ENCODE results near the gene ARRDC3. TPM values are rescaled to one million over a fixed set of nuclear protein-coding genes. Genes with fewer than 3 reads are reported as not detected.

The ARRDC3 gene
- total RNA-seq, 1 donor from 2014 or later: 26.3 TPM

DNA sequence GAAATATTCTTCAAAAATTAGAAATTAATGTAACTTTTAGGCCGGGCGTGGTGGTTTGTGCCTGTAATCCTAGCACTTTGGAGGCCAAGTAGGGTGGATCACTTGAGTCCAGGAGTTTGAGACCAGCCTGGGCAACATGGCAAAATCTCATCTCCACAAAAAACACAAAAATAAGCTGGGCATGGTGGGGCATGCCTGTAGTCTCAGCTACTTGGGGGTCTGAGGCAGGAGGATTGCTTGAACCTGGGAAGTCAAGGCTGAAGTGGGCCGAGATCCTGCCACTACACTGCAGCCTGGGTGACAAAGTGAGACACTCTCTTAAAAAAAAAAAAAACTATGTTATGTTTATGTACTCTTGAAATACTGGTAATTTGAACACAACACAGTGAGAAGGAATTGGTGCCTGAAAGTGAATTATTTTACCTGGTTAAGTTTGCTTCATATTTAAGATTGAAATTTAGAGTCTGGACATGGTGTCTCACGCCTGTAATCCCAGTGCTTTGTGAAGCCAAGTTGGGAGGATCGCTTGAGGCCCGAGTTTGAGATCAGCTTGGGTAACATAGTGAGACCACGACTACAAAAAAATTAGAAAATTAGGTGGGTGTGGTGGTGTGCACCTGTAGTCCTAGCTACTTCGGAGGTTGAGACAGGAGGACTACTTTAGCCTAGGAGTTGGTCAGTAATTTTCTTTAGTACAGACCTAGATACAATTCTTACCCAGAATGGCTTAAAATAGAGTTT, 15.0 kb downstream of the ARRDC3 start:
- Histone ChIP-seq H3K27me3 (no peaks in the 10 kb centered on the region), H3K9me3 (no peaks in the 10 kb centered on the region), H3K4me1 (peaks cover 6% of the 10 kb centered on the region), H3K4me3 (no peak overlapping the region), H3K36me3 (peaks cover 0 to 49% of the 10 kb centered on the region in 2 donors), H3K27ac (no peak overlapping the region)
- TF ChIP-seq CTCF (IDR thresholded peaks at IDR 0.05) (no peak), POLR2A (IDR thresholded peaks at IDR 0.05) (no peak), POLR2AphosphoS5 (IDR thresholded peaks at IDR 0.05; ENCODE audit: insufficient read depth in 1 of 2, low read depth in 1 of 2) (no peak)
- no peak for DNase-seq (ENCODE audit: extremely low spot score in 2 of 2)
- intact Hi-C loops (cut with DNase I): no loop called here

DNA sequence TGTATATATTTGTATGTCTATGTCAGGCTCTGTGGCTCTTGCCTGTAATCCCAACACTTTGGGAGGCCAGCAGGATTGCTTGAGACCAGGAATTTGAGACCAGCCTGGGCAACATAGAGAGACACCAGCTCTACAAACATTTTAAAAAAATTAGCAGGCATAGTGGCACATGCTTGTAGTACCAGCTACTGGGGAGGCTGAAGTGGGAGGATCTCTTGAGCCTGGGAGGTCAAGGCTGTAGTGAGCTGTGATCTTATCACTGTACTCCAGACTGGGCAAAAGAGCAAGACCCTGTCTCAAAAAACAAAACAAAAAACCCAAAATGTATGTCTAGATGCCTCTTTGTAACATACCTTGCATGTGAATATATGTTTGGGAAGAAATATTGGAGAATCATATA, 15.8 kb downstream of the ARRDC3 start:
- H3K4me1 ChIP-seq: no peaks in the 10 kb centered on the region
- TF ChIP-seq CTCF (IDR thresholded peaks at IDR 0.05) (no peak), POLR2A (IDR thresholded peaks at IDR 0.05) (no peak), POLR2AphosphoS5 (IDR thresholded peaks at IDR 0.05; ENCODE audit: insufficient read depth in 1 of 2, low read depth in 1 of 2) (no peak)
- intact Hi-C loops (cut with DNase I): no loop called here
- H3K36me3 ChIP-seq: peaks cover 0 to 42% of the 10 kb centered on the region in 2 donors
- no peak overlapping the region for H3K27ac ChIP-seq
- H3K9me3 ChIP-seq: no peaks in the 10 kb centered on the region
- DNase-seq (ENCODE audit: extremely low spot score in 2 of 2): no peak
- H3K27me3 ChIP-seq: no peaks in the 10 kb centered on the region
- no peak overlapping the region for H3K4me3 ChIP-seq

- Histone ChIP-seq H3K27me3 (no peaks in the 10 kb centered on the region), H3K27ac (no peak overlapping the region), H3K9me3 (no peaks in the 10 kb centered on the region), H3K4me3 (no peak overlapping the region), H3K4me1 (no peaks in the 10 kb centered on the region), H3K36me3 (peaks cover 0 to 35% of the 10 kb centered on the region in 2 donors)
- no peak for TF ChIP-seq POLR2A (IDR thresholded peaks at IDR 0.05)
- intact Hi-C loops (cut with DNase I): no loop called here
- DNase-seq (ENCODE audit: extremely low spot score in 2 of 2): no peak
These were observed 16.6 kb downstream of the ARRDC3 start for GRCh38 chr5:91366551-91366950.

DNA sequence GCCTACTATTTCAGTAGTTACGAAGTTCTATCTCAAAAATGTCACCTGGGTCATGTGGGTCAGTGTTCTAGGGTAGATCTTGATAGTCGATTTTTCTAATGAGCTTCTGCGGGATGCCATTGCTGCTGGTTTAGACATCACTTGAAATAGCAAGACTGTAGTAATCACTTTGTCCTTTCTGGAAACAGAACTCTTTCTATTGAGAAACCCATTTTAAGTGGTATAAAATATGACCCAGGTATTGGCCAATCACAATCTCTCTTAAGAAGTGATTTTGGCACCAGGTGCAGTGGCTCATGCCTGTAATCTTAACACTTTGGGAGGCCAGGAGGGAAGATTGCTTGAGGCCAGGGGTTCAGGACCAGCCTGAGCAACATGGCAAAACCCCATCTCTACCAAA, 17.6 kb downstream of the ARRDC3 start:
- no peak overlapping the region for H3K27ac ChIP-seq
- H3K9me3 ChIP-seq: no peaks in the 10 kb centered on the region
- intact Hi-C loops (cut with DNase I): no loop called here
- H3K27me3 ChIP-seq: no peaks in the 10 kb centered on the region
- peaks cover 0 to 25% of the 10 kb centered on the region in 2 donors for H3K36me3 ChIP-seq
- no peaks in the 10 kb centered on the region for H3K4me1 ChIP-seq
- no peak overlapping the region for H3K4me3 ChIP-seq
- TF ChIP-seq POLR2A (IDR thresholded peaks at IDR 0.05): no peak
- no peak for TF ChIP-seq POLR2AphosphoS5 (IDR thresholded peaks at IDR 0.05; ENCODE audit: insufficient read depth in 1 of 2, low read depth in 1 of 2)
- no peak for TF ChIP-seq CTCF (IDR thresholded peaks at IDR 0.05)
- DNase-seq (ENCODE audit: extremely low spot score in 2 of 2): no peak

- Histone ChIP-seq H3K4me1 (no peaks in the 10 kb centered on the region), H3K36me3 (peaks cover 0 to 5% of the 10 kb centered on the region in 2 donors), H3K9me3 (no peaks in the 10 kb centered on the region), H3K4me3 (no peak overlapping the region), H3K27ac (no peak overlapping the region), H3K27me3 (no peaks in the 10 kb centered on the region)
- intact Hi-C loops (cut with DNase I): no loop called here
- DNase-seq (ENCODE audit: extremely low spot score in 2 of 2): no peak
- TF ChIP-seq POLR2A (IDR thresholded peaks at IDR 0.05): no peak
- no peak for TF ChIP-seq POLR2AphosphoS5 (IDR thresholded peaks at IDR 0.05; ENCODE audit: insufficient read depth in 1 of 2, low read depth in 1 of 2)
These were observed 20.2 kb downstream of the ARRDC3 start for GRCh38 chr5:91362935-91363334.

DNA sequence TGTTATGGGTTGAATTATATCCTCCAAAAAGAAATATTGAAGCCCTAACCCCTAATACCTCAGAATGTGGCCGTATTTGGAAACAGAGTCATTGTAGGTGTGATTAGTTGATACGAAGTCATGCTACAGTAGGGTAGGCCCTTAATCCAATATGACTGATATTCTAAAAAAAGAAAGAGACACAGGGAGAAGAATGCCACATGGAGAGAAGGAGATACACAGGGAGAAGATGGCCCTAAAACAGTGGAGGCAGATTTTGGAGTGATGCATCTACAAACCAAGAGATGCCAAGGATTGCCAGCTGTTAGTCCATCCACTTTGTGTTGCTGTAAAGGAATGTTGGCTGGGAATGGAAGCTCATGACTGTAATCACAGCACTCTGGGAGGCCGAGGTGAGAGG, 21.3 kb downstream of the ARRDC3 start:
- no peak for DNase-seq (ENCODE audit: extremely low spot score in 2 of 2)
- H3K36me3 ChIP-seq: no peaks in the 10 kb centered on the region
- TF ChIP-seq POLR2AphosphoS5 (IDR thresholded peaks at IDR 0.05; ENCODE audit: insufficient read depth in 1 of 2, low read depth in 1 of 2) (no peak), POLR2A (IDR thresholded peaks at IDR 0.05) (no peak), CTCF (IDR thresholded peaks at IDR 0.05) (no peak)
- intact Hi-C loops (cut with DNase I): no loop called here
- H3K27ac ChIP-seq: no peak overlapping the region
- H3K9me3 ChIP-seq: no peaks in the 10 kb centered on the region
- H3K4me1 ChIP-seq: no peaks in the 10 kb centered on the region
- H3K27me3 ChIP-seq: no peaks in the 10 kb centered on the region
- H3K4me3 ChIP-seq: no peak overlapping the region
